HG03103 (cell line): ENCODE data around the gene PANX2.

Experiments
- ATAC-seq: cut with Tn5 transposase; IDR thresholded peaks from one replicate; pipeline ENCODE4 v1.9.1; 2021; ENCODE audit warnings: low read depth; ENCODE audit not compliant: unreplicated experiment

The PANX2 gene

DNA sequence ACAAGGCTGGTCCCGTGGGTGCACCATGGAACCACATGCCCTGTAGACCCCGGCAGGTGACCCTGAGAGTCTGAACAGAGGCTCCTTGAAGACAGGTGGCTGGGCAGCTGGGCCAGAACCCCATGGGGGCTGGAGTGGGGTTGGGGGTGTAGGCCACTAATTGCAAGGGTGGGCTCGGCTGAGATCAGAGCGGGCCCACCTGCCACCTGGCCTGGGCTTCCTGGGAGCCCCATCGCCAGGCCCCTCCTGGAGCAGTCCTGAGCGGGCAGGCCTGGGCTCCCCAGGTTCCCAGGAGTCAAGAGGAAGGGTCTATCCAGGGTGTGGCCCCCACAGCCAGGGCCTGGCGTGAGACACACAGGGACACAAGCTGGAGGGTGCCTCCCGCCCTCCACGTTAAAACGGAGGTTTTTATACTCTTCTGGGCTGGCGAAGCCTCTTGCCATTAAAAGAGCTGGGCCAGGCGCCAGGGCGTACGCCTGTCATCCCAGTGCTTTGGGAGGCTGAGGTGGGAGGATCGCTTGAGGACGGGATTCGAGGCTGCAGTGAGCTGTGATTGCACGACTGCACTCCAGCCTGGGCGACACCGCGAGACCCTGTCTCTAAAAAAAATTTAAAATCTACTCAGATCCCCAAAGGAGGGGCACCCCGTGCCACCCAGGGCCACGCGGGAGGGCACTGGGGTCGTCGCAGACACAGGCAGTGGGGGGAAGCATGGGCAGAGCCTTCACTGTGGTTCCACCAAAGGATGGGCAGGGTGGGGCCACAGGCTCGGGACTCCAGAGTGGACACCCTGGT is 10.4 kb downstream of the PANX2 start:
- ATAC-seq, result no peak

DNA sequence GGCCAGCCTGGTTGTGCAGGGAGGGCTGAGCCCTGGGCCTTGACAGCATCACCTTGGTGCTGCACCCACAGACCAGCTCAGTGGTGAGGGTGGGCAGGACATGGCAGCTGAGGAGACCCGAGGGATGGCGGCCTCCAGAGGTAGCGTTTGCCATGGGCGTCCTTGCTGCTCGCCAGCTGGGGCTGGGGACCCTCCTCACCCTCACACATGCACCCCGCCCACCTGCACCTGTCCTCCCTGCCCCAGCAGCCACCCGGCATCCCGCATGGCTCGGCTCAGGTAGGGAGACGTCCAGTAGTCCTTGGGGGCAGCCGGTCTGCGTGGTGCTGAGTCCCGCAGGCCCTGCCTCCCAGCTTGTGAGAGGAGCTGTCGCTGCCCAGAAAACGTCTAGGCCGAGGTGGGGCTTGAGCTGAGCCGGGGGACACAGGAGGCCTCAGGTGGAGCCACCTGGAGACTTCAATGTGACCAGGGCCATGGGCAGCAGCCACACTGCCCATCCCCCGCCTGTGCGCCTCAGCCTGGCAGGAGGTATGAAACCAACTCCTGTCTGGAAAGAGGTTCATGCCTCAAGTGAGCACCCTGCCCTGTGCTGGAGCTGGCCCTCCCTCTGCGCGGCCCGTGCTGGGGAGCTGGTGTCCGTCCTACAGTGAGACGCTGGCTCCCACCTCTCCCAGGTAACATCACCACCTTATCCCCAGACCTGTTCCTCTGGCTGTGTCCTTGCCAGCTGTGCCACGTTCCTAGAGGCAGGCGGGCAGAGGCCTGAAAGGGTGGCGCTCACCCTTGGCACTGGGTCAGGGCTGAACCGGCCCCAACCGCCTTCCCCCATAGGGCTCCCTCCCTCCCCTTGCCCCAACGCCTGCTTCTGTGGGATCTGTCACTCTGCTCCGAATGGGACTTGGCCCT is 11.9 kb downstream of the PANX2 start:
- no peak for ATAC-seq

DNA sequence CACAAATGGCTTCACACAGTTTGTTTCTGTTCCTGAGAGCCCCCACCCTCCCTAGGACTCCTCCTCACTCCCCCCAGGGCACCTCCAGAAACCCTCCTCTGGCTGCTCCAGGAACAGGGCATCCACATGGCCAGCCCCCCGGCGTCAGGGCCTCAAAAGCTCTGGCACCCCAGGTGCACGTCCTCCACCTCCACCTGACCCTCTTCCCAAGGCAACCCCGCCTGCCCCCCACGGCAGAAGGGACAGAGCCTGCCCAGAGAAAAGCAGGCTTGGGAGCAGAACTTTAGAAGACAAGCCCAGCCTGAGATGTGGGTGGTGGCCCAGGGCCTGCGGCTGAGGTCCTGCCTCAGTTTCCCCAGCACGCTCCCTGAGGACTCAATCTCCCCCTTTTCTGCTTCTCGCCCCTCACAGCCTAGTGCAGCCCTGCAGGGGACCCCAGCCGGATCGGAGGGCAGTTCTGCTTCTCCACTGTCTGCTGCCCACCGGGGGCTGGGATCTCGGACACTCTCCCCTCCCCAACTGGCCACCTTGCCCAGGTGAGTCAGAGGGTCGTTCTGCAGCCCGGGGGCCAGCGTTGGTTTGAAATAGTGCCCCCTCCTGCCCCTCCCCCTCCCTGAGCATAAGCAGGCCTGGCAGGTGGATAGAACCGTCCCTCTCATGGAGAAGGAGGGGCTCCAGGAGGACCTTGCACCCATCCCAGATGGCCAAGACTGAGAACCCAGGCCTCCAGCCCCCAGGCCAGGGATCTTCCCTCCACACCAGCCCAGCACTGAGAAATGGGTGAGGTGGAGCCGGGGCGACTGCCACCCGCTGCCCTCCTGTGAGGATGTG is 12.8 kb downstream of the PANX2 start:
- ATAC-seq, result no peak

DNA sequence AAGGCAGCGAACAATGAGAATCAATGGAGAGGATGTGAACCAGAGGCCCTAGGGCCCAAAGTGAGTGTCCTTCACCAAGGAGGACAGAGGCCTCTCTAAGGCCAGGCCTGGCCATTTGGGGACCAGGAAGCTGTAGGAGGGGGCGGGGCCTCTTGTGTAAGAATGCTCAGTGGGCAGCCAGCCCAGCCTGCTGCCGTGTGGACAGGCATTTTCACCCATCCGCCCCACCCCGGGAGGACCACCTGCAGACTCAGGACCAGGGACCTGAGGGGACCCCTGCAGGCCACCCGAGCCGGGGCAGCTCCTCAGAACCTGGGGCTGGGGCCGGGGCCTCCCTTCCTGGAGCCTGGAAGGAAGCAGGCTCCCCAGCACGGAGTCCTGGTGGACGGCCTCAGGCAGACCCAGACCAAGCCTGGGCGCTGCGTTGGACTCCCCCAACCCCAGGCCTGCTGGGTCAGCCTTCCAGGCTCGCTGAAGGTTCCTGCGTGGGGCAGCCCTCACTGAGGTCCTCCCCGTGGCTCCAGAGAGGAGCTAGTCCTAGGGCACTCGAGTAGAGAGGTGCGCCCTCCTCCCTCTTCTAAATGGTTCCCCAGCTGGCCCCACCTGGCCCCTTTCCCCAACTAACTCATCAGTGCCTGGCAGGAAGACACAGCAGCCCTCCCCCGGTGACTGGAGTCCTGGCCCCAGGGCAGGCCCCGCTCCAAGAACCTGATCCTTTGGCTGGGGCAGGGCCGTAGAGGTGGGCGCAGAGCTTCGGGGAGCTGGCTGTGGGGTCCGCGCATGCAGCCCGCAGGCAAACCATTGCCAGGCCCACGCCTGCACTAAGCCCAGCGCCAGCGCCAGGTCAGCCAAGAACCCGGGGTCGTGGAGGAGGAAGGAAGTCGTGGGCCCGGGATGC is 13.7 kb downstream of the PANX2 start:
- no peak for ATAC-seq

DNA sequence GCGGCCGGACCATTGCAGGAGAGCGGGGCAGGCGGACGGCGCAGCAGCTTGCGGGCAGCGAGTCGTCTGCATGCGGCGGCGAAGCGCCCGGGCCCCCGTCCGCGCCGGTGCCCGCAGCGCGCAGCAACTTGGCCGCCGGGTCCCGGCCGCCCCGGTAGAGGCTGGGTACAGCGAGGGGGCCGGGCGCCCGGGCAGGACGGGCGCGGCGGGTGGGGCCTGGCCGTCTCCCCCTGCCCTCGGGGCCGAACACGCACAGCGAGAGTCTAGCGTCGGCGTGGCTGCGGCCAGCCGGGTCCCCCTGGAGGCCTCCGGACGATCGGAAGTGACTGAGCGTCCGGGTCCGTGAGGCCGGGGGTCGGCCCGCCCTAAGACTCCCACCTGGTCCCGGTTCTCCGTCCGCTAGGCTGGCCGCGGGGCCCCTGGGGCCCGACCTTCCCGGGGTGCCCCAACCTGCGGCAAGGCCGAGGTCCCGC is 14.4 kb downstream of the PANX2 start:
- no peak for ATAC-seq

DNA sequence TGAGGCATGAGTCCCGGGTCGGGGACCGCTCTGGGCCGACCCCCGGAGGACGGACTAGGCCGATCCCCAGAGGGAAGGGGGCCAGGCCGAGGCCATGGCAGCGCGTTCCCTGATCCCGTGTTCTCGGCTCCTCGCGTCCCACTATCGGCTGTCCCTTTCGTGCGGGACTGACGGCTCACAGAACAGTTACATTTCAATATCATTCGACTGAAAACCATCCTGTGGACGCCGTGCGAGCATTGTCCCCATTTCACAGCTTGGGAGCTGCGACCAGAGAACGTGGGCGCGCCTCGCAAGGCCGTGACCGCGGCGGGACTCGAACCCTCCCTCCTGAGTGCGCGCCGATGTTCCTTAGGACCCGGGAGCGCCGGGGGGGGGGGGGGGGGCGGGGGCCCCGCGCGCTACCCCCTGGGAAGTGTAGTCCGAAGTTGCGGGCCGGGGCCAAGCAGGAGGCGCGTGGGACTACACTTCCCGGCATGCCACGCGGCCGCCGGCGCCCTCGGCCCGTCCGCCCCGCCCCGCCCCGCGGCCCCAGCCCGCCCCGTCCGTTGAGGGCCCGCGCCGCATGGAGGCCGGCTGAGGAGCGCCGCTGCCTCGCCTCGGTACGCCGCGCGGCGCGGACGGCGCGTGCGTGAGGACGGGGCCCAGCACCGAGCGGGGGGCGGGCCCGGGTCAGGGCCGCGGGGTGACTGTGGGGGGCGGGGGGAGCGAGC is 15.0 kb downstream of the PANX2 start, which contains the start of gene TRABD:
TSS of gene TRABD (plus strand) at position 539 of the 713 bp plus-strand sequence. CDS start 7,148 bp downstream, outside the sequence.
- peak; percentile 39 for ATAC-seq

DNA sequence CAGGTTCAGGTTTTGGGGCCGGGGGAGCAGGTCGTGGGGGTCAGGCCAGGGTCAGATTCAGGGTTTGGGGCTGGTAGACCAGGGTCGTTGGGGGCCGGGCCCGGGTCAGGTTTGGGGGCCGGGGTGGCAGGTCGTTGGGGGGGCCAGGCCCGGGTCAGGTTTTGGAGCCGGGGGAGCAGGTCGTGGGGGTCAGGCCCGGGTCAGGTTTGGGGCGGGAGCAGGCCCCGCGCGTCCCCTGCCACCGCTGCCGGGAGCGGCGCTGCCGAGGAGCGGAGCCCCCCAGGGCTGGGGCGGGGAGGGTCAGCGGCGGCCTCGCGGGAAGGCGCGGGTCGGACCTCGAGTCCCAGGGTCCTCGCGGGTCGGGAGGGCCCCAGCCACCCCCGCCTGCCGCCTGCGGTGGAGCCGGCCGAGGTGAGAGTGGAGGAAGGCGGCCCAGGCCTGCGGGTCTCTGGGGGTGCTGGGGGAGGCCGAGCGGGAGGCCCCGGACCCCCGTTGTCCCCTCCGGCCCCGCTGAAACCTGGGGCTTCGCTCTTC is 15.7 kb downstream of the PANX2 start:
- ATAC-seq, result no peak

DNA sequence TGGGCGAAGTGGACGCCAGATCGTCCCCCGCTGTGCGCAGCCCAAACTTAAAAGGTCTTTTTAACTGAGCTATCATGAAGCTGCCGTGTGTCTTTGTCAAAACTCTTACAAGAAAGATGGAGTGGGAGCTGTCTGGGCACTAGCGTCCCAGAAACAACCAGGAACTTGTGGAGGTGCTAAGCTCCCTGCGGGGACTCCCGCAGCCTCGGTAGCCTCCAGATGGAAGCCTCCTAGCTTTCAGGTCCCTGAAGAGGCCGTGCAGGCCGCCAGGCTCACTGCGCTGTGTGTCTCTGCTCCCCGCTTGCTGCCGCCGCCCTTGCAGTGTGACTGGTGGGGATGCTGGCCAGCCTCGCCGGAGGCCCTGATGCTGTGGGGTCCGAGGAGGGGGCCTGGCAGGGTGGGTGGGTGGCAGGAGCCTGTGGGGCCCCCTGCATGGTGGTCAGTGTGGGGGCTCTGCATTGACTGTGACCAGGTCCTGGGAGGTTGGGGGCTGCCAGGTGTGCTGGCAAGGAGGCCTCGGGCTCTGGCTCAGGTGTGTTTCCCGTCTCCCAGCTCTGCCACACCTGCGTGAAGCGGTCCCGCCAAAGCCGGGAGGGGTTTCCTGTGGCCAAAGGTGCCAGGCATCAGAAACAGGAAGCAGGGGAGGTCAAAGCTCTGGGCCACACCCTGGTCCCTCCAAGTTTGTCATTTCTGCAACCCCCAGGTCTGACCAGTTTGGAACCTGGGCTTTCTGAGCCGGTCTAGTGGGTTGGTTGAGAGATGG is 16.4 kb downstream of the PANX2 start:
- ATAC-seq, result no peak

DNA sequence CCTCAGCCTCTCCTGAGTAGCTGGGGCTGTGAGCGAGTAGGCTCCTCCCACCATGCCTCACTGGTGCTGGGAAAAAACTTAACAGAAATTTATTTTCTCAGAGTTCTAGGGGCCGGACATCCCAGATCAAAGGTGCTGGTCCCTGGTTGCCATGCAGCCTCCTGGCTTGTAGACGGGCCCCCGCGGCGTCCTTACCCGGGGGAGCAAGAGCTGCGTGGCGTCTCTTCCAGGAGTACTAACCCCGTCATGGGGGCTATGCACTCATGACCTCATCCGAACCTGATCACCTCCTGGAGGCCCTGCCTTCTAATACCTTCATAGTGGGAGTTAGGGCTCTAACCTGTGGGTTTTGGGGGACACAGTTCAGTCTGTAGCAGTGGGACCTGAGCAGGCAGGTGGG is 17.8 kb downstream of the PANX2 start:
- ATAC-seq, result no peak

DNA sequence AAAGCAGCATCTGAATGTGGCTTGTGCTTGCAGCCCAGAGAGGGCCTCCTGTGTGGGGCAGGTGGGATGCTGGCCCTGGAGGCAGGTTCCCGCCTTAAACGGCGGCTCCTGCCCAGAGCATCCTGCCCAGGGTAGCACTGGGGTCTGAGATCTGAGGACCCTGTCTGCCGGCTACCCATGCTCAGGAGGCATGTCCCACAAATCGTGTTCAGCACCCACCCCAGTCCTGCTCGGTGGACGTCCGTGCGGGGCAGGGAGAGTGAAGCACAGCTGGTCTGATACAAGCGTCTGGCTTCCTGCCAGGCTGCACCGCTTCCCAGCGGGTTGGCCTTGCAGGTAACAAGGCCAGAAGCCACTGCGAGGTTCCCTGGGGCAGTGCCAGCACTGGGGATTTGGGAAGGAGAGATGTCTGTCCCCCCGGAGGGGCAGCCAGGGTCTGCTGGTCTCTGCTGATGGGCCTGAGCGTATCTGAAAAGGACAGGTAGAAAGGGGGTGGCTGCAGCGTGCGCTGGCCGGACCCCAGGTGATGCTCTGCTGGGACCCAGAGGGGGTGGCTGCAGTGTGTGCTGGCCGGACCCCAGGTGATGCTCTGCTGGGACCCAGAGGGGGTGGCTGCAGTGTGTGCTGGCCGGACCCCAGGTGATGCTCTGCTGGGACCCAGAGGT is 18.8 kb downstream of the PANX2 start:
- ATAC-seq, result no peak

DNA sequence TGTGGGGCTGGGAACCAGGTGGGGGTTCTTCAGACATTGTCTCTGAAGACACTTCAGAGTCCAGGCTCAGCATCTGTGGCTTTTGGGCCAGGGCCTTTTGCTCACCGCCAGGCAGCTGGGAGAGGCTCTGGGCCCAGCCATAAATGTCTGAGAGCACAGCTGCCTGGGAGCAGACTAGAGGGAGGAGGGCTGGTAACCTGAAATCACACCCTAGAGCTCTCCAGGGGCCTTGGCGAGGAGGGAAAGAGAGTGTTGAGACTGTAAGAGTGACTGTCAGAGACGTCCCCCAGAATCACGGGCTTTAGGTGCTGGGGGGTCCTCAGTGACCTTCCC is 19.3 kb downstream of the PANX2 start:
- ATAC-seq, result no peak

DNA sequence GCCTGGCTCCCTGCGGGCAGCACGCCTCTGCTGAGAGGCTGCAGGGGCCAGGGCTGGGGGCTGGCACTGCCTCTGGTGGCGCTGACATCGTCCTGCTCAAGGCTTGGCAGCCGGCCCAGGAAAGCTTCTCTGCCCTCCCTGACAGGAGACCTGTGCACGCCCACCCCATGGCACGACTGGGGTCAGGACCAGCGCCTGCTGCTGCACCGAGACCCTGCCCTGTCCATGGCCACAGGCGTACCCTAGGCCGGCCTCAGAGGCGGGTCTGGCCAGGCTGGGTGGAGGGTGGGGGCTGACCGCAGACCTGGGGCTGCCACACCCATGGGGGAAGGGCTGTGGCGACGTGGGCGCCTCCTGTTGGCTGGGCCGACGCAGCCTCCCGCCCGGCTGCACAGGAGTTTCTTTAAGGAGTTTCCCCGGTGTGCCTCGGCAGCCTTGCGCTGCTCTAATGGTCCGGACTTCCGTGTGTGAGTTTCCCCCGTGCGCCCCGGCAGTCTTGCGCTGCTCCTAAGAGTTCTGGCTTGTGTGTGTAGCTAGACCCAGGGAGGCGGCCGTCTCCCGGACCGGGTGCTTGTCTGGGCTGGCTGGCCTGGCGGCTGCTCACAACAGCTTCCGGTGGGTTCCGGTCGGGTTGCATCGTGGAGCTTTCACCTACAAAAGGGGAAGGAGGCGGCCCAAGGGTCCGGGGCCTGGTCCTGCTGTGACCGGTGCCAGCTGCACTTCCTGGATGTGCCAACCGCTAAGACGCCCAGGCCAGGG is 19.8 kb downstream of the PANX2 start:
- no peak for ATAC-seq

DNA sequence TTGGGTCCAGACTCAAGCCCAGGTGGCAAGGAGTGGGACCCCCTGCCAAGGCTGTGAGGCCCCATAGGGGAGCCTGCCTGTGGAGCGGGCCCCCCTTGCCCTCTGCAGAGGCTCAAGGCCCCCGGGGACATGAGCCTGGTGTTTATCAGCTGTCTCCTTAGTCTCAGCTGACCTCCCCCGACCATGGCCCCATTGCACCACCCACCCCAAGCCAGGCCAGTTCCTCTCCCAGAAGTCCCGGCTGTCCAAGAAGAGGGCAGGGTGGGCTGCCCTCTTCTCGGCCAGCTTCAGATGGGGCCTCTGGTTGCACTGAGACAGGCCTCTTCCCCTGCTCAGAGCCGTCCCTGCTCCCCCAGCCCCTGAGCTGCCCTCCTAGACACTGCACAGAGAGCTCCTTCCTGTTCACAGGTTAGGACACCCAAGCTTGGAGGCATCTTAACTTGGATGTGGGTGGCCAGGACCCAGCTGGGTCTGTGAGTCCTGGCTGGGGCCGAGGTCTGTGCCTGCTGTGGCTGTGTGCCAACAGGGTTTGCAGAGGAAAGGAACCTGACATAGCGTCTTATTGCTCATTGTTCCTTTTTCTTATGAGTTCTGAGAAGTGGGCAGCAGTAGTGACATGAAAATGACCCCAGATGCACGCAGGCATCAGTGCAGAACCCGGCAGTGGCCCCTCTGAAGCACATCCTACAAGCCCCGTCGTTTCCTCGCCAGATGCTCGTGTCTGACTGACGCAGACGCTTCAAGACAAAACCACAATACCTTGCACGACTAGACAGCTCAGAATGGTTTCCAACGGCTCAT is 20.6 kb downstream of the PANX2 start:
- no peak for ATAC-seq

DNA sequence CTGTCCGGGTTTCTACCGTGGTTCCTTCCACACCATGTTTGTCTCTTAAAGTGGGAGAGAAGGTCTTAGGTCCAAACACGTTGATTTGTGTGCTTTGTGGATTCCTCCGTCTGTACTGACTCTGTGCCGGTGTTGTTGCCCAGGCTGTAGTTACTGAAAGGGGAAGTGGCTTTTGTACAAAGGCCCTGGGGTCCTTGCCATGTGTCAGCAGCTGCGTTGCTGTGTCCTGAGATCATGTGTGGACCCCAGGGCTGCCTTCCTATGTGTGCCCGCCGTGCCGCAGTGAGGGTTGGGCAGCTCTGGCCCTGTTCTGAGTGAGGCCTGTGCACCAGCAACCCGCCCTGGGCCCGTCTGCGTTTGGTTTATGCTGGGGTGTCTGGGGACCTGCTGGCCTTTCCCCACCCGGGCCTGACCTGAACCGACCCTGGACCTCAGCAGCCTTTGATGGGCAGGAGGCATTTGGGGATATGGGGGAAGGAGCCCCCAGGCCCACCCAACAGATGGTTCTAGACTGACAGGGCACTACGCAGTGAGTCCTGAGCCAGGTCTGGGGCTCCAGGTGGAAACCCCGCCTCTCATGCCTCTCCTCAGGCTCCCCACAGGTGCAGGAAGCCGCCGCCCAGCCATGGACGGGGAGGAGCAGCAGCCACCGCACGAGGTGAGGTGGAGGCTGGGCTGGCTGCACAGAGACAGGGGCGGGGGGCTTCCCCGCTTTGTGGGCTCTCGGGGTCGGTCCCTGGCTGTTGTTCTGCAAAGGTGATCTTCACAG is 22.1 kb downstream of the PANX2 start:
- no peak for ATAC-seq

DNA sequence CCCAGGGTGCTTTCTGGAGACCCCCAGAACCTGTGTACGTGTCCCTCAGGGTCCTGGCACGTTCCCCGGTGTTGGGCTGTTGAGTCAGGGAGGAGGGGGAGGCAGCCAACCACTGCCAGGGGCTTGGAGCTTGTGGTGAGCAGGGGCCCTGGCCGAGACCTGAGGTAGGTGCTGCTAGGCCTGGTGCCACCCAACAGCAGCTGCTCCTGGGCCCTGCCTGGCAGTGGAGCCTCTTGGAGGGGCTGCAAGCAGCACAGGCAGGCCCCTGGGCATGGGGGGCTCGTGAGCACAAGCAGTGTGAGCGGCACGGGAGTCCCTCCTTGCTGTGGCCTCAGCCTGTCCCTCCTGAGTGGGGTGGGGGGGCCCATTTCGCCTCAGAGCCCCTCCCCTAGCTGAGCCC is 23.1 kb downstream of the PANX2 start:
- no peak for ATAC-seq
